Hepatocyte (in vitro differentiated cells): ENCODE data around the gene EPDR1. TPM values are rescaled to one million over a fixed set of nuclear protein-coding genes. Genes with fewer than 3 reads are reported as not detected.
A peak's percentile ranks its signal among the peaks of the same experiment; 100 is the strongest.

Experiments used
- DNase-seq: peaks from one replicate; pipeline ENCODE4 v3.0.0-alpha.2; 2016; ENCODE audit warnings: low spot score
- H2AFZ ChIP-seq: fragments of 200-600 bp; sonication (generic); 2 replicates; pipeline ENCODE4 v1.6.0; 2016; ENCODE audit warnings: antibody characterized with exemption, mild to moderate bottlenecking
- H3K27ac ChIP-seq: fragments of 200-600 bp; sonication (generic); 2 replicates; pipeline ENCODE4 v1.5.1; 2016; ENCODE audit warnings: mild to moderate bottlenecking
- H3K27me3 ChIP-seq: fragments of 200-600 bp; sonication (generic); 2 replicates; pipeline ENCODE4 v1.6.1; 2016
- H3K36me3 ChIP-seq: fragments of 200-600 bp; sonication (generic); replicated peaks from 2 replicates; pipeline ENCODE4 v1.5.1; 2016; ENCODE audit warnings: low read depth; ENCODE audit not compliant: insufficient read depth
- H3K4me1 ChIP-seq: fragments of 200-600 bp; sonication (generic); 2 replicates; pipeline ENCODE4 v1.5.1; 2016; ENCODE audit warnings: mild to moderate bottlenecking, moderate library complexity; ENCODE audit not compliant: insufficient read depth
- H3K4me2 ChIP-seq: fragments of 200-600 bp; sonication (generic); 2 replicates; pipeline ENCODE4 v1.6.0; 2016
- H3K4me3 ChIP-seq: fragments of 200-600 bp; sonication (generic); 2 replicates; pipeline ENCODE4 v1.5.1; 2016; ENCODE audit warnings: mild to moderate bottlenecking
- H3K79me2 ChIP-seq: fragments of 200-600 bp; sonication (generic); 2 replicates; pipeline ENCODE4 v1.6.0; 2017; ENCODE audit warnings: mild to moderate bottlenecking
- H3K9me2 ChIP-seq: fragments of 200-600 bp; sonication (generic); replicated peaks from 2 replicates; pipeline ENCODE4 v1.6.0; 2017; ENCODE audit warnings: mild to moderate bottlenecking; ENCODE audit not compliant: insufficient read depth
- H3K9me3 ChIP-seq: fragments of 200-600 bp; sonication (generic); 2 replicates; pipeline ENCODE4 v1.5.1; 2016; ENCODE audit warnings: low read depth, mild to moderate bottlenecking
- H4K20me1 ChIP-seq: fragments of 200-600 bp; sonication (generic); 2 replicates; pipeline ENCODE4 v1.6.0; 2016; ENCODE audit warnings: mild to moderate bottlenecking; ENCODE audit not compliant: insufficient read depth, poor library complexity, severe bottlenecking
- EZH2 ChIP-seq: fragments of 200-600 bp; sonication (generic); IDR thresholded peaks from 2 replicates; pipeline ENCODE4 v1.6.1; 2016; ENCODE audit warnings: antibody characterized with exemption, mild to moderate bottlenecking, borderline replicate concordance
- EZH2phosphoT487 ChIP-seq: fragments of 200-600 bp; sonication (generic); IDR thresholded peaks from one replicate; pipeline ENCODE4 v1.6.1; 2018; ENCODE audit warnings: antibody characterized with exemption, mild to moderate bottlenecking, low read depth, moderate library complexity; ENCODE audit not compliant: unreplicated experiment, severe bottlenecking
- WGBS: methylation state at CpG from one replicate; pipeline ENCODE4 v1.1.6; 2016; ENCODE audit warnings: low lambda C conversion rate; ENCODE audit errors: missing lambda C conversion rate; 5-methylcytosine and 5-hydroxymethylcytosine counted together
- polyA plus RNA-seq: library from polyadenylated mRNA; unstranded; fragments of >200 nt; fragmentation: Nextera tagmentation; extraction: Ambion mirVana; gene quantifications from 2 replicates; pipeline ENCODE4 v1.2.1, GENCODE V29; 2016
- total RNA-seq: library from RNA; depleted of rRNA; stranded (reverse); fragments of >200 nt; gene quantifications from 2 replicates; pipeline ENCODE4 v1.2.3, GENCODE V29; 2014
- TF ChIP-seq, protein P1 (sequence below): fragments of 200-600 bp; sonication (generic); IDR thresholded peaks from 2 replicates; pipeline ENCODE4 v1.5.1; 2016; ENCODE audit warnings: antibody characterized with exemption, mild to moderate bottlenecking; ENCODE audit not compliant: poor library complexity

The EPDR1 gene
- total and polyA plus RNA-seq, 2 experiments from 2014 or later, result 6.8 to 12.2 TPM

DNA sequence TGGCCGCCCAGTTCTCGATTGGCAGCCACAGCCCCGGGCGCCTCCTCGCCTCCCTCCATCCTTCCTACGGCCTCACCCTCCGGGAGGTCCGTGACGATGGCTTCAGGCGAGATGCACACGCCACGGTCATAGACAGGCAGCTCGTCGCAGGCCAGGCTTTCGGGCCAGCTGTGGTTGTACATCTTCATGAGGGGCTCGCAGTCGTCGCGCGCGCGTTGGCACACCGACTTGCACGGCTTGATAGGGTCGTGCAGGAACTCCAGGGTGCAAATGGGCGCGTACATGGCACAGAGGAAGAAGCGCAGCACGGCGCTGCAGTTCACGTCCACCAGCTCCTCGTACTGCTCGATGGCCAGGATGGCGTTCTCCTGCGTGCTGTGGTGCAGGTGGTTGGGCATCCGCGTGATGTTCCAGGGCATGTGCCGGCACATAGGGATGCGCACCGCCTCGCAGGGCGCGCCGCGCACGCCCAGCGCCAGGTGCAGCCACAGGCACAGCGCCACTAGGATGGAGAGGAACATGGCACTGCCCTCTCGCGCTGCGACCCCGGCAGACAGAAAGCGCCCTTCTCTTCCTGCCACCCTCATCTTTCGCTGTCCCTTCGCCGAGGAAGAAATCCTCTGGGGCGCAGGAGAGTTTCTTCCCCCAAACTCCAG is 4.3 kb upstream of the EPDR1 start:
- peak; percentile 41 for DNase-seq
- peak overlapping the region; percentile 38 for H2AFZ ChIP-seq
- H3K36me3 ChIP-seq, result no peaks in the 10 kb centered on the region
- H3K4me1 ChIP-seq, result no peaks in the 10 kb centered on the region
- peak overlapping the region; percentile 74 for H3K27ac ChIP-seq
- TF ChIP-seq EZH2phosphoT487, result no peak
- TF ChIP-seq, protein P1, sequence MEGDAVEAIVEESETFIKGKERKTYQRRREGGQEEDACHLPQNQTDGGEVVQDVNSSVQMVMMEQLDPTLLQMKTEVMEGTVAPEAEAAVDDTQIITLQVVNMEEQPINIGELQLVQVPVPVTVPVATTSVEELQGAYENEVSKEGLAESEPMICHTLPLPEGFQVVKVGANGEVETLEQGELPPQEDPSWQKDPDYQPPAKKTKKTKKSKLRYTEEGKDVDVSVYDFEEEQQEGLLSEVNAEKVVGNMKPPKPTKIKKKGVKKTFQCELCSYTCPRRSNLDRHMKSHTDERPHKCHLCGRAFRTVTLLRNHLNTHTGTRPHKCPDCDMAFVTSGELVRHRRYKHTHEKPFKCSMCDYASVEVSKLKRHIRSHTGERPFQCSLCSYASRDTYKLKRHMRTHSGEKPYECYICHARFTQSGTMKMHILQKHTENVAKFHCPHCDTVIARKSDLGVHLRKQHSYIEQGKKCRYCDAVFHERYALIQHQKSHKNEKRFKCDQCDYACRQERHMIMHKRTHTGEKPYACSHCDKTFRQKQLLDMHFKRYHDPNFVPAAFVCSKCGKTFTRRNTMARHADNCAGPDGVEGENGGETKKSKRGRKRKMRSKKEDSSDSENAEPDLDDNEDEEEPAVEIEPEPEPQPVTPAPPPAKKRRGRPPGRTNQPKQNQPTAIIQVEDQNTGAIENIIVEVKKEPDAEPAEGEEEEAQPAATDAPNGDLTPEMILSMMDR, result no peak
- TF ChIP-seq EZH2, result no peak
- H3K27me3 ChIP-seq, result peaks cover 50% of the 10 kb centered on the region
- H3K79me2 ChIP-seq, result no peaks in the 10 kb centered on the region
- WGBS, result 25% methylated on average over 50 of the region's 57 CpGs
- H4K20me1 ChIP-seq, result no peaks in the 10 kb centered on the region
- H3K4me3 ChIP-seq, result peak overlapping the region; percentile 24
- H3K4me2 ChIP-seq, result peak overlapping the region; percentile 89
- H3K9me3 ChIP-seq, result no peaks in the 10 kb centered on the region
- H3K9me2 ChIP-seq, result no peaks in the 10 kb centered on the region

DNA sequence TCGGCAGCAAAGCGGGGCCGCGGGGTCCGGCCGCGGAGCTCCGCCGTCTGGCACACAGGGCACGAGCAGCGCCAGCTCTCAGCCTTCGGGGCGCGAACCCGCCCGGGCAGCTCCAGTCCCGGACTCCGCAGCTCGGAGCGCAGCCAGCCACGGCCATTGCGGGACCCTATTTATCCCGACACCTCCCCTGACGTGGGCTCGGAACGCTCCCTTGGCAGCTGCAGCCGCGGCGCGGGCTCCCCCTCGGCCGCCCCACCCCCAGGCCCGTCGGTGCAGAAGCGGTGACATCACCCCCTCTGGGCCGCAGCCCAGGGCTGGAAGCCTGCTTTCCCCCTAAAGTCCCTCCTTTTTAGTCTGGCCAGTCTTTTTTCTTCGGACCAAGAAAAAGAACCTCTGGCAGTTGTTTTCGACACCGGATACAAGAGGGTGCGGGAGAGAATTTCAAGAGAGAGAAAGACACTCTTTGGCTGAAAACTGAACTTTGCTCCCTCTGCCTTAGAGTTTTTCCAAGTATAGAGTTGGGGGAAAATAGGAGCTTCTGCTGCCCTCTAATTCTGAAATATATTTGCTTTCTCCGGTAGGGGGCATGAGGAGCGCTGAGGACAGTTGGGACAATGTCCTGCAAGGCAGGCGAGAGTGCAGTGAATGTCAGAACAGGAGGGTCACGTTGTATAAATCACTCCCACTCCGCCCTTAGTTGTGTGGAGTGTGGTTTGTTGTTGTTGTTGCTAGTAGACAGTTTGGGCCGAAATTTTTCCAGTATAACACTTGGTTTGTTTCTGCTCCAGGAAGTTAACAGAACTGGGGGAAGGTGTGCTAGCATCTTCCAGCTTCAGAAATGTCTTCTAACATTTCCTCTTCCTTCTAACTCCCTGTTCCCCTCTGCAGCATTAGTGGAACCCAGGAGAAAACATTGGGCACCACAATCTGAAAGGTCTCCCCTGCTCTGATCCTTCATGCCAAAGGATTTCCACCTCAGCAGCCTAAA is 3.5 kb upstream of the EPDR1 start, which contains the start of gene SFRP4:
SFRP4 (minus strand) TSS at position 145 of the 988 bp plus-strand sequence. CDS start 280 bp downstream, outside the sequence.
- H4K20me1 ChIP-seq, result no peaks in the 10 kb centered on the region
- no peaks in the 10 kb centered on the region for H3K36me3 ChIP-seq
- no peak for TF ChIP-seq EZH2phosphoT487
- no peak for TF ChIP-seq EZH2
- TF ChIP-seq, protein P1, result peak; percentile 67
- WGBS, result 2% methylated on average over 30 of the region's 46 CpGs
- H3K9me2 ChIP-seq, result no peaks in the 10 kb centered on the region
- peak; percentile 76 for DNase-seq
- no peaks in the 10 kb centered on the region for H3K9me3 ChIP-seq
- peak within 1 kb of the TSS; percentile 89 for H3K4me2 ChIP-seq
- peak within 1 kb of the TSS; percentile 38 for H2AFZ ChIP-seq
- no peaks in the 10 kb centered on the region for H3K4me1 ChIP-seq
- peaks cover 58% of the 10 kb centered on the region for H3K27me3 ChIP-seq
- H3K27ac ChIP-seq, result peak within 1 kb of the TSS; percentile 74
- H3K79me2 ChIP-seq, result no peaks in the 10 kb centered on the region
- peak within 1 kb of the TSS; percentile 24 for H3K4me3 ChIP-seq

GRCh38 chr7:37918526-37918925 is 1.9 kb upstream of the EPDR1 start:
- no peaks in the 10 kb centered on the region for H3K79me2 ChIP-seq
- H2AFZ ChIP-seq, result no peak overlapping the region
- no peaks in the 10 kb centered on the region for H3K9me2 ChIP-seq
- H3K27me3 ChIP-seq, result peaks cover 61% of the 10 kb centered on the region
- H3K4me3 ChIP-seq, result no peak overlapping the region
- no peaks in the 10 kb centered on the region for H3K9me3 ChIP-seq
- no peaks in the 10 kb centered on the region for H3K36me3 ChIP-seq
- DNase-seq, result no peak
- H3K4me2 ChIP-seq, result no peak overlapping the region
- WGBS, result 69% methylated on average over 4 of the region's 4 CpGs
- H3K4me1 ChIP-seq, result no peaks in the 10 kb centered on the region
- H3K27ac ChIP-seq, result no peak overlapping the region
- TF ChIP-seq, protein P1, result no peak
- TF ChIP-seq EZH2, result no peak
- TF ChIP-seq EZH2phosphoT487, result no peak
- H4K20me1 ChIP-seq, result no peaks in the 10 kb centered on the region
